Kasumi-1 (cell line): ENCODE measurements around the gene ALPI.

Experiments
- DNase-seq, 2 experiments: peaks; one replicate each; lab custom pipeline; 2025; lab: John Stamatoyannopoulos, UW

The ALPI gene

GRCh38 chr2:232485757-232486557 is 30.0 kb downstream of the ALPI start:
- DNase-seq, result no peak

GRCh38 chr2:232486558-232487384 is 30.8 kb downstream of the ALPI start:
- no peak for DNase-seq

- DNase-seq, result no peak
Observed at GRCh38 chr2:232487385-232488096, 31.6 kb downstream of the ALPI start, which contains the start of gene ECEL1. ECEL1 (minus strand) TSS chr2:232487834; CDS start chr2:232486653, 1,181 bp downstream.

- no peak for DNase-seq
Observed at GRCh38 chr2:232488097-232488711, 32.3 kb downstream of the ALPI start.

- no peak for DNase-seq
Observed at GRCh38 chr2:232488721-232489300, 32.9 kb downstream of the ALPI start.

- no peak for DNase-seq
Observed at GRCh38 chr2:232489516-232490220, 33.7 kb downstream of the ALPI start.

GRCh38 chr2:232490221-232491138 is 34.5 kb downstream of the ALPI start:
- DNase-seq, result no peak

- DNase-seq, result no peak
Observed at GRCh38 chr2:232491139-232491780, 35.3 kb downstream of the ALPI start.

GRCh38 chr2:232492236-232492848 is 36.4 kb downstream of the ALPI start:
- no peak for DNase-seq

GRCh38 chr2:232492963-232493700 is 37.2 kb downstream of the ALPI start:
- DNase-seq, result no peak

GRCh38 chr2:232493701-232494474 is 37.9 kb downstream of the ALPI start:
- DNase-seq, result no peak

GRCh38 chr2:232494542-232494941 is 38.6 kb downstream of the ALPI start:
- no peak for DNase-seq

GRCh38 chr2:232495292-232495691 is 39.3 kb downstream of the ALPI start:
- no peak for DNase-seq

GRCh38 chr2:232496501-232497270 is 40.7 kb downstream of the ALPI start:
- no peak for DNase-seq

- no peak for DNase-seq
Observed at GRCh38 chr2:232497348-232497747, 41.4 kb downstream of the ALPI start.

- DNase-seq, result no peak
Observed at GRCh38 chr2:232498452-232498851, 42.5 kb downstream of the ALPI start.
